HCT116 (cell line): Measurements from ENCODE around the gene GIPC3. TPM values are rescaled to one million over a fixed set of nuclear protein-coding genes. Genes with fewer than 3 reads are reported as not detected.
A peak's percentile ranks its signal among the peaks of the same experiment; 100 is the strongest.

Experiments used
- ATAC-seq: fragments of 200-7000 bp; cut with Tn5 transposase; 2 replicates; pipeline ENCODE4 v1.9.1; 2020; ENCODE audit warnings: mild to moderate bottlenecking, moderate library complexity
- BruUV-seq: library from RNA; stranded (reverse); fragments of 400-500 nt; replicated peaks from 2 replicates; lab custom pipeline; 2021; lab: Mats Ljungman, UMichigan
- CTCF ChIA-PET: fragments of 300-600 bp; sonication (Branson Sonifier 250); formaldehyde crosslinking; loops from one replicate; lab custom pipeline; 2021; ENCODE audit warnings: antibody characterized with exemption; lab: Charles Lee
- POLR2A ChIA-PET: fragments of 300-600, 350-600 bp; sonication (Branson Sonifier 250); formaldehyde crosslinking; loops from one replicate; lab custom pipeline; 2021; ENCODE audit warnings: antibody characterized with exemption; lab: Charles Lee
- RAD21 ChIA-PET, 2 experiments: fragments of 300-600 bp; sonication (Branson Sonifier 250); formaldehyde crosslinking; loops; one replicate each; lab custom pipeline; 2023; ENCODE audit warnings: low total read pairs in 2 of 2; ENCODE audit not compliant: uncharacterized antibody in 2 of 2, unreplicated experiment in 2 of 2, low non-redundant PET in 1 of 2; lab: Charles Lee
- DNase-seq: peaks from one replicate; pipeline ENCODE4 v3.0.0-alpha.2; 2010; ENCODE audit warnings: low read depth, low spot score
- H2AFZ ChIP-seq: fragments of 200-600 bp; shearing (Covaris generic), sonication (generic); 2 replicates; pipeline ENCODE4 v1.6.1; 2017; ENCODE audit warnings: low read depth, mixed run types, mixed read lengths, antibody characterized with exemption, low read length; ENCODE audit not compliant: poor library complexity, severe bottlenecking
- H3K27ac ChIP-seq: 2 replicates; pipeline ENCODE4 v1.5.1; 2012; ENCODE audit warnings: low read depth, low read length
- H3K27me3 ChIP-seq: fragments of 200-600 bp; sonication (generic); 2 replicates; pipeline ENCODE4 v1.6.1; 2016; ENCODE audit warnings: mixed run types, low read length, mixed read lengths; ENCODE audit not compliant: insufficient read depth
- H3K36me3 ChIP-seq, 2 experiments: fragments of 200-500 bp in 1 of 2; fragments of 200-600 bp in 1 of 2; sonication (Bioruptor generic) in 1 of 2; sonication (generic) in 1 of 2; 2 replicates each; pipeline versions ENCODE4 v1.5.1 to v1.6.1; 2014 to 2016; ENCODE audit warnings: low read length in 2 of 2, inconsistent platforms in 1 of 2, mixed read lengths in 1 of 2, mixed run types in 1 of 2; ENCODE audit not compliant: insufficient read depth in 2 of 2, control insufficient read depth in 1 of 2
- H3K4me1 ChIP-seq, 2 experiments: fragments of 200-600 bp in 1 of 2; sonication (generic) in 1 of 2; 2 replicates each; pipeline versions ENCODE4 v1.5.1 to v1.6.1; 2012 to 2017; ENCODE audit warnings: low read length in 2 of 2, inconsistent platforms in 1 of 2, mild to moderate bottlenecking in 1 of 2, mixed read lengths in 1 of 2, mixed run types in 1 of 2, moderate library complexity in 1 of 2; ENCODE audit not compliant: insufficient read depth in 2 of 2, control insufficient read depth in 1 of 2
- H3K4me2 ChIP-seq: fragments of 200-600 bp; sonication (generic); 2 replicates; pipeline ENCODE4 v1.6.1; 2017; ENCODE audit warnings: mixed run types, low read length, mixed read lengths
- H3K4me3 ChIP-seq, 2 experiments: fragments of 200-600 bp in 1 of 2; sonication (generic) in 1 of 2; replicated peaks in 1 of 2; 2 replicates each; pipeline ENCODE4 v1.5.1; 2011 to 2016; ENCODE audit warnings: low read length in 2 of 2, control low read depth in 1 of 2, low read depth in 1 of 2, mild to moderate bottlenecking in 1 of 2, mixed read lengths in 1 of 2, mixed run types in 1 of 2
- H3K79me2 ChIP-seq: fragments of 200-600 bp; sonication (generic); 2 replicates; pipeline ENCODE4 v1.6.1; 2017; ENCODE audit warnings: mild to moderate bottlenecking, mixed run types, low read length, moderate library complexity, mixed read lengths; ENCODE audit not compliant: insufficient read depth
- H3K9ac ChIP-seq: fragments of 200-600 bp; sonication (generic); 2 replicates; pipeline ENCODE4 v1.6.1; 2016; ENCODE audit warnings: low read length, mixed read lengths
- H3K9me2 ChIP-seq: fragments of 200-600 bp; sonication (generic), shearing (Covaris generic); 2 replicates; pipeline ENCODE4 v1.6.1; 2017; ENCODE audit warnings: mixed run types, mild to moderate bottlenecking, moderate library complexity; ENCODE audit not compliant: insufficient read depth
- H3K9me3 ChIP-seq, 2 experiments: fragments of 200-500 bp in 1 of 2; fragments of 200-600 bp in 1 of 2; sonication (Bioruptor generic) in 1 of 2; sonication (generic) in 1 of 2; 2 replicates each; pipeline ENCODE4 v1.6.1; 2014 to 2017; ENCODE audit warnings: low read length in 2 of 2, mixed read lengths in 2 of 2, inconsistent platforms in 1 of 2, low read depth in 1 of 2, mild to moderate bottlenecking in 1 of 2, mixed run types in 1 of 2, moderate library complexity in 1 of 2; ENCODE audit not compliant: control insufficient read depth in 1 of 2, insufficient read depth in 1 of 2
- H4K20me1 ChIP-seq: fragments of 200-600 bp; sonication (generic), shearing (Covaris generic); 2 replicates; pipeline ENCODE4 v1.6.1; 2017; ENCODE audit warnings: mixed run types, mild to moderate bottlenecking, moderate library complexity; ENCODE audit not compliant: insufficient read depth
- ATF3 ChIP-seq: IDR thresholded peaks from 2 replicates; pipeline ENCODE4 v1.6.1; 2012
- EGR1 ChIP-seq: IDR thresholded peaks from 2 replicates; pipeline ENCODE4 v1.6.1; 2012; ENCODE audit warnings: low read depth
- ELF1 ChIP-seq: IDR thresholded peaks from 2 replicates; pipeline ENCODE4 v1.6.1; 2012; ENCODE audit warnings: low read depth, borderline replicate concordance
- EZH2 ChIP-seq: fragments of 200-600 bp; sonication (generic); IDR thresholded peaks from 2 replicates; pipeline ENCODE4 v1.6.1; 2017; ENCODE audit warnings: antibody characterized with exemption, mixed run types
- EZH2phosphoT487 ChIP-seq: fragments of 200-600 bp; IDR thresholded peaks from 2 replicates; pipeline ENCODE4 v1.6.1; 2018; ENCODE audit warnings: antibody characterized with exemption, borderline replicate concordance
- FOSL1 ChIP-seq: IDR thresholded peaks from 2 replicates; pipeline ENCODE4 v1.6.1; 2012; ENCODE audit warnings: low read depth
- JUND ChIP-seq: IDR thresholded peaks from 2 replicates; pipeline ENCODE4 v1.6.1; 2012
- POLR2A ChIP-seq: IDR thresholded peaks from 2 replicates; pipeline ENCODE4 v1.7.0; 2011; ENCODE audit warnings: borderline replicate concordance; ENCODE audit not compliant: insufficient read depth, insufficient read length; ENCODE audit errors: extremely low read depth
- POLR2AphosphoS5 ChIP-seq: IDR thresholded peaks from 2 replicates; pipeline ENCODE4 v1.6.1; 2011; ENCODE audit warnings: mild to moderate bottlenecking, low read depth, low read length, moderate library complexity
- SIN3A ChIP-seq: IDR thresholded peaks from 2 replicates; pipeline ENCODE4 v1.6.1; 2012; ENCODE audit warnings: low read depth
- SRF ChIP-seq: IDR thresholded peaks from 2 replicates; pipeline ENCODE4 v1.6.1; 2012; ENCODE audit warnings: low read depth
- TCF7L2 ChIP-seq: IDR thresholded peaks from 2 replicates; pipeline ENCODE4 v1.7.0; 2011; ENCODE audit warnings: borderline replicate concordance, inconsistent platforms; ENCODE audit not compliant: insufficient read depth, insufficient read length; ENCODE audit errors: extremely low read depth
- ZBTB33 ChIP-seq: IDR thresholded peaks from 2 replicates; pipeline ENCODE4 v1.6.1; 2011; ENCODE audit warnings: mild to moderate bottlenecking, low read length, moderate library complexity; ENCODE audit not compliant: insufficient replicate concordance; ENCODE audit errors: extremely low read depth
- ZFX ChIP-seq: fragments of 450-650 bp; IDR thresholded peaks from 2 replicates; pipeline ENCODE4 v1.6.1; 2017
- ZNF274 ChIP-seq: fragments of 200-500 bp; sonication (Bioruptor generic); IDR thresholded peaks from 2 replicates; pipeline ENCODE4 v1.6.1; 2014; ENCODE audit warnings: mild to moderate bottlenecking, low read depth, low read length, inconsistent platforms
- intact Hi-C: fragments of 100-400 bp; cut with micrococcal nuclease; formaldehyde crosslinking; loops from 2 replicates; pipeline ENCODE4 v1.10.0; 2022
- total RNA-seq: library from RNA; stranded (reverse); gene quantifications from one replicate; pipeline ENCODE4 v1.2.1, GENCODE V29; 2021; ENCODE audit not compliant: unreplicated experiment
- TF ChIP-seq, protein P1 (sequence below): IDR thresholded peaks from 2 replicates; pipeline ENCODE4 v1.6.1; 2012

GIPC3 gene
- total RNA-seq, 1 experiment from 2014 or later, result not detected

GRCh38 chr19:3633559-3633988 is 48.3 kb downstream of the GIPC3 start:
- CTCF ChIA-PET, result no interaction called here
- Histone ChIP-seq H3K9me2 (no peaks in the 10 kb centered on the region), H4K20me1 (no peaks in the 10 kb centered on the region), H3K4me3 (no peak overlapping the region), H3K9me3 (no peaks in the 10 kb centered on the region), H3K27me3 (no peaks in the 10 kb centered on the region)
- no peak for DNase-seq
- BruUV-seq, result no TSS peak
- TF ChIP-seq POLR2AphosphoS5 (no peak), SIN3A (no peak)
- TF ChIP-seq, all 23 proteins: peak for 0
- H3K4me1 ChIP-seq, result no peaks in the 10 kb centered on the region
- POLR2A ChIA-PET, result no interaction called here
- H3K9ac ChIP-seq, result no peak overlapping the region
- RAD21 ChIA-PET, result no interaction called here
- intact Hi-C loops, result no loop called here
- no peak overlapping the region for H3K27ac ChIP-seq
- H3K36me3 ChIP-seq, result no peaks in the 10 kb centered on the region; a peak in 1 of 4 replicates
- ATAC-seq, result no peak
- H3K4me2 ChIP-seq, result no peak overlapping the region
- no peak overlapping the region for H2AFZ ChIP-seq
- no peaks in the 10 kb centered on the region for H3K79me2 ChIP-seq

- no peak overlapping the region for H2AFZ ChIP-seq
- ChIA-PET POLR2A (no interaction called here), RAD21 (no interaction called here), CTCF (no interaction called here)
- H3K4me1 ChIP-seq, result no peaks in the 10 kb centered on the region
- no peaks in the 10 kb centered on the region for H3K79me2 ChIP-seq
- no peak for DNase-seq
- intact Hi-C loops, result no loop called here
- H3K27ac ChIP-seq, result no peak overlapping the region; the same call in 1 of the 2 replicates
- H3K9me2 ChIP-seq, result no peaks in the 10 kb centered on the region
- no peaks in the 10 kb centered on the region for H4K20me1 ChIP-seq
- H3K4me3 ChIP-seq, result no peak overlapping the region
- H3K9ac ChIP-seq, result no peak overlapping the region
- BruUV-seq, result no TSS peak
- H3K27me3 ChIP-seq, result no peaks in the 10 kb centered on the region
- 0 out of 2 replicates have a peak, but pooled peaks have one; percentile 10 for ATAC-seq
- H3K36me3 ChIP-seq, result no peaks in the 10 kb centered on the region; a peak in 1 of 4 replicates
- no peak overlapping the region for H3K4me2 ChIP-seq
- no peaks in the 10 kb centered on the region for H3K9me3 ChIP-seq
- TF ChIP-seq EZH2 (no peak), ELF1 (no peak), JUND (no peak), EZH2phosphoT487 (no peak), FOSL1 (no peak), SIN3A (no peak), ZBTB33 (no peak), SRF (no peak), ZFX (no peak), ZNF274 (no peak), TCF7L2 (no peak), ATF3 (no peak), POLR2A (no peak), EGR1 (no peak)
- TF ChIP-seq, protein P1, sequence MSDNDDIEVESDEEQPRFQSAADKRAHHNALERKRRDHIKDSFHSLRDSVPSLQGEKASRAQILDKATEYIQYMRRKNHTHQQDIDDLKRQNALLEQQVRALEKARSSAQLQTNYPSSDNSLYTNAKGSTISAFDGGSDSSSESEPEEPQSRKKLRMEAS, result no peak
Observed at GRCh38 chr19:3634496-3635045, 49.3 kb downstream of the GIPC3 start.
